RWPE1 (cell line): ENCODE data around the gene KRT36.
A peak's percentile ranks its signal among the peaks of the same experiment; 100 is the strongest.

ENCODE experiments used
- CTCF ChIA-PET: fragments of 350-600 bp; sonication (Branson Sonifier 250); formaldehyde crosslinking; extraction: SDS; loops from one replicate; lab custom pipeline; 2021; lab: Yijun Ruan, JAX
- POLR2A ChIA-PET: fragments of 400-600 bp; formaldehyde crosslinking; extraction: SDS; loops from one replicate; lab custom pipeline; 2020; ENCODE audit warnings: antibody characterized with exemption; ENCODE audit not compliant: low non-redundant PET; lab: Yijun Ruan, JAX
- DNase-seq: peaks from one replicate; pipeline ENCODE4 v3.0.0; 2012; ENCODE audit warnings: low spot score
- H3K27ac ChIP-seq: fragments of 450-650 bp; 2 replicates; pipeline ENCODE4 v1.5.1; 2017
- TF ChIP-seq, protein P1 (sequence below): fragments of 450-650 bp; conservative IDR thresholded peaks from 2 replicates; pipeline ENCODE4 v1.5.1; 2017; ENCODE audit warnings: low read depth, mild to moderate bottlenecking

The KRT36 gene

DNA sequence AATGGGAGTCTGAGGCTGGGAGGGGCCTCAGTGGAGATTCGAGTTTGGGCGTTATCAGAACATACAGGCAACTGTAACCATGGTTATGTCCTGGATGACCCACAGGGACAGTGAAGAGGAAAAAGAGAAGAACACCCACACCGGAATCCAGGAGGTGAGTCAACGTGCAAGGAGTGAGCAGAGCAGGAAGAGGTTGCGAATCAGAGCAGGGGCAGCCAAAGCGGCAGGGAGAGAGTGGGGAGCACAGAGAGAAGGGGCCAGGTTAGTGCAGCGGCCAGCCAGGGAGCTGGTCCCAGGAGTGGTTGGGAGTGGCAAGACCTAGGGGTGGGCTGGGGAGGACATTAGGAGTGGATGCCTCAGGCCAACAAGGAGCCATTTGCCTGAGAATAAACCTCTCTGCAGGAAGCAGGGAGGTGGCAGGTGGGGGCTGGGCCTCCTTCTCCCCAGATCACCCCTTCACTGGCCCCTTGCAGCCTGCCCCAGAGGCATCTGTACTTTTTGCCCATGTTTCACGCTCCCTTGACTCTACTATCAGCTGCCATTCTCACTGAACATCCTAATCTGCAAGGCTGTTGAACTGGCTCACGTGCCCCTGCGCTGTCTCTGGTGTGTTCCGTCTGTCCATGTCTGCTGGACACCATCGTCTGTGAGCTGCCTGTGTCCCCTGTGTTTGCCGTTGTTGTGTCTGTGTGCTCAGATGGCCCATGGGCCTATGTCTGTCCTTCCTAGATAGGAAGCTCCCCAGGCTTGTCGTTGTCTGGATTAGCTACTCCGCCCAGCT, 10.6 kb upstream of the KRT36 start:
- ChIA-PET CTCF (interaction anchor here (0.6 to 0.8 kb wide), 3 partner anchors 34 to 176 kb away, joined by 3 read pairs; no protein-coding TSS in a partner anchor), POLR2A (no interaction called here)
- peak overlapping the region; percentile 80 for H3K27ac ChIP-seq
- TF ChIP-seq, protein P1, sequence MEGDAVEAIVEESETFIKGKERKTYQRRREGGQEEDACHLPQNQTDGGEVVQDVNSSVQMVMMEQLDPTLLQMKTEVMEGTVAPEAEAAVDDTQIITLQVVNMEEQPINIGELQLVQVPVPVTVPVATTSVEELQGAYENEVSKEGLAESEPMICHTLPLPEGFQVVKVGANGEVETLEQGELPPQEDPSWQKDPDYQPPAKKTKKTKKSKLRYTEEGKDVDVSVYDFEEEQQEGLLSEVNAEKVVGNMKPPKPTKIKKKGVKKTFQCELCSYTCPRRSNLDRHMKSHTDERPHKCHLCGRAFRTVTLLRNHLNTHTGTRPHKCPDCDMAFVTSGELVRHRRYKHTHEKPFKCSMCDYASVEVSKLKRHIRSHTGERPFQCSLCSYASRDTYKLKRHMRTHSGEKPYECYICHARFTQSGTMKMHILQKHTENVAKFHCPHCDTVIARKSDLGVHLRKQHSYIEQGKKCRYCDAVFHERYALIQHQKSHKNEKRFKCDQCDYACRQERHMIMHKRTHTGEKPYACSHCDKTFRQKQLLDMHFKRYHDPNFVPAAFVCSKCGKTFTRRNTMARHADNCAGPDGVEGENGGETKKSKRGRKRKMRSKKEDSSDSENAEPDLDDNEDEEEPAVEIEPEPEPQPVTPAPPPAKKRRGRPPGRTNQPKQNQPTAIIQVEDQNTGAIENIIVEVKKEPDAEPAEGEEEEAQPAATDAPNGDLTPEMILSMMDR: no peak
- peak; percentile 80 for DNase-seq

DNA sequence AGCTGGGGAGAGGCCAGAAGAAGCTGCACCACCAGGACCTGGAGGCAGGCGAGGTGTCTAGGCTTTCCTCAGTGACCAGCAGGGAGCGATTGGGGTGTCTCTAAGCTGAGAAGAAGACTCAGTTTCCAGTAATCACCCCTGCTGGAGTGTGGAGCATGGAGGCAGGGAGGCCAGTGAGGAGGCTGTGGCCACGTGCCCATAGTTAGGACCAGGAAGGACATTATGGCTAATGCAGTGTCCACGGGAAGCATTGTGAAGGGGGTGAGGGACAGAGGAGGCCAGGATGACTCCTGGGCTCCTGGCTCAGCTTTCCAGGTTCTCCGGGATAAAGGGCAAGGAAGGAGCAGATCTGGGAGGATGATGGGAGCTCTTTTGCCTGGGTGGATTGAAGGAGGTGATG, 10.0 kb upstream of the KRT36 start:
- peak overlapping the region; percentile 80 for H3K27ac ChIP-seq
- ChIA-PET POLR2A (no interaction called here), CTCF (interaction anchor here (0.8 kb wide), 1 partner anchor 49 kb away, joined by 3 read pairs; no protein-coding TSS in a partner anchor)
- TF ChIP-seq, protein P1: no peak
- no peak for DNase-seq

DNA sequence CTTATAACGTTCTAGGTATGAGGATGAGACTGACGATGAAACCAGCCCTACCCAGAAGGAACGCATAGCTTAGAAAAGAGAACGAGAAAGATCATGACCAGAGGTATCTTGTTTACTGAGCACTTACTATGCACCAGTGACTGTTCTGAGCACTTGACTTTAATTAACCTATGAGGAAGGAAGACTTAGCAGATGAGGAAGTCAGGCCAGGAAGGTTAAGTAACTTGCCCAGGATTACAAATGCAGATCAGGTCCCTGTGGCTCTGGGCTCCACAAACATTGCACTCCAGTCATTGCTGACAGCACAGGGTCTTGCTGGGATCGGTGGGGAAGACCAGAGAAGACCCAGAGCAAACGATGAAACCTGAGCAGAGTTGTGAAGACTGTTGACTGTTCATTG, 8.6 kb upstream of the KRT36 start:
- POLR2A ChIA-PET: no interaction called here
- TF ChIP-seq, protein P1: no peak
- DNase-seq: no peak
- CTCF ChIA-PET: interaction anchor here (1.0 kb wide), 1 partner anchor 10 kb away, joined by 3 read pairs; no protein-coding TSS in a partner anchor
- H3K27ac ChIP-seq: peak overlapping the region; percentile 80

DNA sequence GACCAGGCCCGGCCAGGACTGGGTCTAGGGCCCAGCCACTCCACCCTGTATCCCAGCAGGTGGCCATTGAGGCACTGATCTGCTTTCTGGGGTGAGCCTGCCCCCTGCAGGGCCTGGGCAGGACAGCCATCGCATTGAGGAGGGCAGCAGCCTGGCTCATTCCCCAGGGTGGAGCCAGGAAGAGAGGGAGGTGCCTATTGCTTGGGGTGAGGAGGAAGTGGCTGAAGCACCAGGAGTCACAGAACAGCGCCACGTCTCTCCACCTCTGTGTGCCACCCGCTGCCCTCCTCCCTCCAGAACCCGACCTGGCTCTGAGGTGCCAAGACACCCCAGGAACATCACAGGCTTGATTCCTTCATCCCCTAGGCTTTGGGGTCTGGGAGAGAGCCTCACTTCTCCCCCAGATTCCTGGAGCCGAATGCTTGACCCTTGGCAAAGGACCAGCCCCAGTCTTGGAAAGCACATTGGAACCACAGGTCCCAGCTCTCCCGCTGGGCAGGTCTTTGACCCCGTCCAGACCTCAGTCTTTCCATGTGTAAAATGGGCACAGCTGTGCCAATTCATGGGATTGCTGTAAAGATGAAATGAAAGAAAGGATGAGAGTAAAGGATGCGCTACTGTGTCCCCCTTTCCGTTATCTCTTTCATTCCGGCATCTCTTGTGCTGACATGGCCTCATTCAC, 7.2 kb upstream of the KRT36 start:
- H3K27ac ChIP-seq: peak overlapping the region; percentile 80
- peak; percentile 76 for DNase-seq
- ChIA-PET POLR2A (no interaction called here), CTCF (interaction anchor here (0.6 to 0.8 kb wide), 3 partner anchors 110 to 167 kb away, joined by 3 read pairs; no protein-coding TSS in a partner anchor)
- TF ChIP-seq, protein P1: no peak; the same call in 1 of the 2 replicates

DNA sequence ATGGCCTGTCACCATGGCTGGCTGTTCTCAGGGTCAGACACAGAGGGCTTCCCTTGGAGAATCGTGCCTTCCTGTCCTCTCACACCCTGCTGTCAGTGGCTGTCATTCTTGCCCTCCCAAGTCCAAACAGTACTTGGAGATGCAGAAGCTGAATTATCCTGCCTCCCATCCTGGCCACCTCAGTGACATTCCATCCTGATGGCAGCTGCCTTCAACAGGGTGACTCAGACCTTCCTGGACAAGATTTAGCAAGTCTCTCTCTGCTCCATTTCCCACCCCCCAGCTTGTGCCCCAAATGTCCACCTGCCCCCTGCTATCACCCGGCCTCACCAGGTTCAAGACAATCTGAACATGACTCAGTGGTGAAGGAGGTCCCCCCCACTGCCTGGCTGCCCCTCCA, 4.8 kb upstream of the KRT36 start:
- ChIA-PET POLR2A (no interaction called here), CTCF (interaction anchor here (0.6 to 1.4 kb wide), 4 partner anchors 54 to 1045 kb away, joined by 3 to 5 read pairs (median 3); no protein-coding TSS in a partner anchor)
- DNase-seq: peak; percentile 31
- TF ChIP-seq, protein P1: no peak
- H3K27ac ChIP-seq: peak overlapping the region; percentile 80

DNA sequence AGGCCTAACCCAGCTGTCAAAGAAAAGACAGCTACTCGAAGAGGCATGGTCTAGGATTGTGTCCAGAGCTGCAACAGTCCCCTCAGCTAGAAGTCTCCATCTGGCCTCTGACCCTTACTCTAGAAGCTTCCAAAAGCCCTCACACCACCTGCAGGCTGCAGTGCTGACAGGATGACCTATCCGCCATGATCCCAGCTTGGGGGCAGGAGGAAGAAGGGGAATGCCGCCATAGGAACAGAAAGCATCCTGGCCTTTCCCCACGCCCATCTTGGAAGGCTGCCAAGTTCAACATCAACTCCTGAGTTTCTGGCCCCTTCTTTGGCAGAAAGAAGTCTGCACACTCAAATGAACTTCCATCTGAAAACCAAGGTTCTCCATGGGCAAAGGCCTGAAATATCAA, 3.1 kb upstream of the KRT36 start:
- CTCF ChIA-PET: no interaction called here
- POLR2A ChIA-PET: no interaction called here
- DNase-seq: no peak
- no peak overlapping the region for H3K27ac ChIP-seq
- TF ChIP-seq, protein P1: no peak
